Vagina (tissue), 2 donors: ENCODE measurements around the gene CAP1. TPM values are rescaled to one million over a fixed set of nuclear protein-coding genes. Genes with fewer than 3 reads are reported as not detected.

Experiments used
- DNase-seq, 2 donors: peaks; one replicate each; pipeline ENCODE4 v3.0.0-alpha.2; 2017; ENCODE audit errors: extremely low spot score in 2 of 2
- H3K27ac ChIP-seq: fragments of 200-600 bp; sonication (generic); one replicate; pipeline ENCODE4 v1.5.1; 2019
- H3K27me3 ChIP-seq: fragments of 200-600 bp; sonication (generic); one replicate; pipeline ENCODE4 v1.5.1; 2019
- H3K36me3 ChIP-seq, 2 donors: fragments of 200-600 bp; sonication (generic); one replicate each; pipeline ENCODE4 v1.5.1; 2017 to 2019
- H3K4me1 ChIP-seq: fragments of 200-600 bp; sonication (generic); one replicate; pipeline ENCODE4 v1.5.1; 2019
- H3K4me3 ChIP-seq, 2 donors: fragments of 200-600 bp; sonication (generic); 1 replicate in 1 of 2; 2 replicates in 1 of 2; pipeline ENCODE4 v1.5.1; 2016 to 2019
- H3K9me3 ChIP-seq: fragments of 200-600 bp; sonication (generic); one replicate; pipeline ENCODE4 v1.5.1; 2019
- CTCF ChIP-seq, 3 experiments: fragments of 450-650 bp in 2 of 3; fragments of 200-600 bp in 1 of 3; sonication (generic) in 1 of 3; IDR thresholded peaks; one replicate each; pipeline ENCODE4 v1.5.1; 2017 to 2019; ENCODE audit warnings: antibody characterized with exemption in 3 of 3, mild to moderate bottlenecking in 2 of 3, moderate library complexity in 2 of 3
- POLR2A ChIP-seq, 2 donors: fragments of 450-650 bp; IDR thresholded peaks; one replicate each; pipeline ENCODE4 v1.6.1; 2017; ENCODE audit warnings: antibody characterized with exemption in 2 of 2, mild to moderate bottlenecking in 2 of 2, moderate library complexity in 2 of 2
- POLR2AphosphoS5 ChIP-seq, 2 donors: sonication (generic); formaldehyde crosslinking; IDR thresholded peaks; one replicate each; pipeline ENCODE4 v1.9.0; 2017; ENCODE audit warnings: antibody characterized with exemption in 2 of 2, mild to moderate bottlenecking in 2 of 2, low read depth in 1 of 2; ENCODE audit not compliant: insufficient read depth in 1 of 2
- intact Hi-C: fragments of 100-400 bp; cut with DNase I; formaldehyde crosslinking; loops from one replicate; pipeline ENCODE4 v1.15.1; 2023
- total RNA-seq: library from RNA; depleted of rRNA; stranded (reverse); fragments of >200 nt; gene quantifications from one replicate; pipeline ENCODE4 v1.2.3, GENCODE V29; 2016

CAP1 gene
- total RNA-seq, 1 donor from 2014 or later = 206 TPM

GRCh38 chr1:40014253-40014706 is 26.2 kb upstream of the CAP1 start:
- Histone ChIP-seq H3K27ac (no peak overlapping the region), H3K36me3 (no peaks in the 10 kb centered on the region), H3K27me3 (no peaks in the 10 kb centered on the region), H3K4me1 (no peaks in the 10 kb centered on the region), H3K4me3 (no peak overlapping the region), H3K9me3 (no peaks in the 10 kb centered on the region)
- DNase-seq = no peak
- intact Hi-C loops = no loop called here
- TF ChIP-seq POLR2AphosphoS5 (IDR thresholded peaks at IDR 0.05; ENCODE audit: insufficient read depth in 1 of 2, low read depth in 1 of 2) (no peak), POLR2A (IDR thresholded peaks at IDR 0.05) (no peak), CTCF (IDR thresholded peaks at IDR 0.05) (no peak)

GRCh38 chr1:40014812-40015594 is 25.5 kb upstream of the CAP1 start:
- intact Hi-C loops = no loop called here
- H3K9me3 ChIP-seq = no peaks in the 10 kb centered on the region
- H3K4me1 ChIP-seq = no peaks in the 10 kb centered on the region
- no peak overlapping the region for H3K27ac ChIP-seq
- H3K27me3 ChIP-seq = no peaks in the 10 kb centered on the region
- H3K4me3 ChIP-seq = no peak overlapping the region
- H3K36me3 ChIP-seq = no peaks in the 10 kb centered on the region
- TF ChIP-seq CTCF (IDR thresholded peaks at IDR 0.05) (no peak), POLR2AphosphoS5 (IDR thresholded peaks at IDR 0.05; ENCODE audit: insufficient read depth in 1 of 2, low read depth in 1 of 2) (peak in 1 of 2 donors; percentile 29)
- no peak for DNase-seq

DNA sequence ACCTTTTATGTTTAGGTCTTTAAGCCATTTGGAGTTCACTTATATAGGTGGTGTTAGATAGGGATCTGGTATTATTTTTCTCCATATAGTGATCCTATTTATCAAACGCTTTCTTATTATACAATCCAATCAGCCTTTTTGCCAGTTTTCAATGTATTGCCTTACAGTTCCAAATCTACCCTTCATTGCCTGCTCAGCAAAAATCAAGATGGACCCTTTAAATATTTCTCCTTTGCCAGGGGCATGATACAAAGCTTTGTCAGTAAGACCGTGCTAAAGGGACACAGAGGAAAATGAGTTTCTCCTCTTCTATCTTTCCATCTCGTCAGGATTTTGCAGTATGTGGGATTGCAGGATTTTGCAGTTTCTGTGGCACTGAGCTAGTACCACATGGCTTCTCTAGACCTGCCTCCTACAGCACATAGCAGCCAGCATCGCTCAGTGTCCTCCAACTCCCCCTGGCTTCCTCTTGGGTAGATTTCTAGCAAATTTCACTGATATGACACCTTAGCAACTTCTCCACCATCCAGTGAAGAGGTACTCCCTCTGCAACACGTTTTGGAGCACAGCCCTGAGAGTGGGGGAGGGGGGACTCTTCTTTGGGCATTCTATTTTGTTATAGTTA is 22.5 kb upstream of the CAP1 start:
- Histone ChIP-seq H3K27ac (no peak overlapping the region), H3K4me1 (no peaks in the 10 kb centered on the region), H3K9me3 (no peaks in the 10 kb centered on the region), H3K36me3 (no peaks in the 10 kb centered on the region), H3K4me3 (no peak overlapping the region), H3K27me3 (no peaks in the 10 kb centered on the region)
- intact Hi-C loops = no loop called here
- no peak for DNase-seq
- no peak for TF ChIP-seq CTCF (IDR thresholded peaks at IDR 0.05)
- TF ChIP-seq POLR2A (IDR thresholded peaks at IDR 0.05) = no peak
- TF ChIP-seq POLR2AphosphoS5 (IDR thresholded peaks at IDR 0.05; ENCODE audit: insufficient read depth in 1 of 2, low read depth in 1 of 2) = no peak

DNA sequence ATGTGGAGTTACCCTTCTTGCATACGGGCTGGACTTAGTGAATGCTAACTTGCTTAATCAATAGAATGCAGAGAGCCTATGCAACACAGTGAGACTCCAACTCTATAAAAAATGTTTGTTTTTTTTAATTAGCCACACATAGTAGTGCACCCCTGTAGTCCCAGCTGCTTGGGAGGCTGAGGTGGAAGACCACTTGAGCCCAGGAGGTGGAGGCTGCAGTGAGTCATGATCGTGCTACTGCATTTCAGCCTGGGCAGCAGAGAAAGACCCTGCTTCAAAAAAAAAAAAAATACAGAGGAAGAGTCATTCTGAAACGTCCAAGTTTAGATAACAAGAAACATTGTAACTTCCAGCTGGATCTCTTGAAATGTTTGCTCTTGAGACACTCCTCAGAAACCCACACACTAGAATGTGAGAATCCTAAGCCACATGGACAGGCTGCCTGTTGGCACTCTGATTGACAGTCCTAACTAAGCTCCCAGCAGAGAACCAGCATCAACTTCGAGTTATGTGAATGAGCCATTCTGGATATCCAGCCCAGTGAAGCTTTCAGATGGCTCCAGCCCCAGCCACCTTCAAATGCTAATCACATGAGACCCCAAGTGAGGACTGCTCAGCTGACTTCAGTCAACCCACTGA is 20.0 kb upstream of the CAP1 start:
- no peak for DNase-seq
- Histone ChIP-seq H3K27me3 (no peaks in the 10 kb centered on the region), H3K4me3 (no peak overlapping the region), H3K27ac (no peak overlapping the region), H3K36me3 (no peaks in the 10 kb centered on the region), H3K9me3 (no peaks in the 10 kb centered on the region), H3K4me1 (no peaks in the 10 kb centered on the region)
- intact Hi-C loops = no loop called here
- TF ChIP-seq POLR2AphosphoS5 (IDR thresholded peaks at IDR 0.05; ENCODE audit: insufficient read depth in 1 of 2, low read depth in 1 of 2) (no peak), POLR2A (IDR thresholded peaks at IDR 0.05) (no peak), CTCF (IDR thresholded peaks at IDR 0.05) (no peak)
